ENCODE data around the gene AUTS2. TPM values are rescaled to one million over a fixed set of nuclear protein-coding genes. Genes with fewer than 3 reads are reported as not detected.

AUTS2 gene
- total RNA-seq, 1 experiment from 2014 or later, result 42.1 TPM

GRCh38 chr7:70178787-70179186, 580.5 kb downstream of the AUTS2 start:
- no peaks in the 10 kb centered on the region for H3K4me1 ChIP-seq (ENCODE audit: insufficient read depth, low read length, poor library complexity, severe bottlenecking)
- no peaks in the 10 kb centered on the region for H3K9me3 ChIP-seq (ENCODE audit: low read depth, low read length, poor library complexity, severe bottlenecking)
- no peak overlapping the region for H3K4me3 ChIP-seq (ENCODE audit: low read depth, low read length, poor library complexity, severe bottlenecking)
- H3K36me3 ChIP-seq (ENCODE audit: insufficient read depth, low read length, poor library complexity, severe bottlenecking), result no peaks in the 10 kb centered on the region
- intact Hi-C loops (cut with micrococcal nuclease; ENCODE audit: unreplicated experiment), result no loop called here
- H3K27me3 ChIP-seq (replicated peaks; ENCODE audit: insufficient read depth, low read depth, low read length, poor library complexity), result no peaks in the 10 kb centered on the region
- no TSS peak for BruUV-seq (replicated peaks)
- DNase-seq (ENCODE audit: low spot score), result peak; percentile 44
- no peak for TF ChIP-seq EZH2 (IDR thresholded peaks at IDR 0.05; ENCODE audit: borderline replicate concordance, low read depth, low read length, poor library complexity, severe bottlenecking)
- no peak for TF ChIP-seq CTCF (conservative IDR thresholded peaks at IDR 0.05; ENCODE audit: low read depth, low read length)
- ChIA-PET CTCF (interaction anchor here (0.7 kb wide), 1 partner anchor 315 kb away, joined by 3 read pairs; no protein-coding TSS in a partner anchor), POLR2A (ENCODE audit: low non-redundant PET) (no interaction called here)
- no peak overlapping the region for H3K27ac ChIP-seq (ENCODE audit: low read depth, low read length, poor library complexity, severe bottlenecking)

- no peak overlapping the region for H3K27ac ChIP-seq (ENCODE audit: low read depth, low read length, poor library complexity, severe bottlenecking)
- DNase-seq (ENCODE audit: low spot score), result no peak
- ChIA-PET POLR2A (ENCODE audit: low non-redundant PET) (no interaction called here), CTCF (no interaction called here)
- no peaks in the 10 kb centered on the region for H3K4me1 ChIP-seq (ENCODE audit: insufficient read depth, low read length, poor library complexity, severe bottlenecking)
- TF ChIP-seq CTCF (conservative IDR thresholded peaks at IDR 0.05; ENCODE audit: low read depth, low read length) (no peak), EZH2 (IDR thresholded peaks at IDR 0.05; ENCODE audit: borderline replicate concordance, low read depth, low read length, poor library complexity, severe bottlenecking) (no peak)
- BruUV-seq (replicated peaks), result no TSS peak
- intact Hi-C loops (cut with micrococcal nuclease; ENCODE audit: unreplicated experiment), result no loop called here
- H3K4me3 ChIP-seq (ENCODE audit: low read depth, low read length, poor library complexity, severe bottlenecking), result no peak overlapping the region
- H3K36me3 ChIP-seq (ENCODE audit: insufficient read depth, low read length, poor library complexity, severe bottlenecking), result no peaks in the 10 kb centered on the region
- H3K9me3 ChIP-seq (ENCODE audit: low read depth, low read length, poor library complexity, severe bottlenecking), result no peaks in the 10 kb centered on the region
- H3K27me3 ChIP-seq (replicated peaks; ENCODE audit: insufficient read depth, low read depth, low read length, poor library complexity), result no peaks in the 10 kb centered on the region
Observed at GRCh38 chr7:70182521-70182920, 584.2 kb downstream of the AUTS2 start.

GRCh38 chr7:70183278-70183677, 585.0 kb downstream of the AUTS2 start:
- intact Hi-C loops (cut with micrococcal nuclease; ENCODE audit: unreplicated experiment), result no loop called here
- no peak overlapping the region for H3K27ac ChIP-seq (ENCODE audit: low read depth, low read length, poor library complexity, severe bottlenecking)
- H3K4me3 ChIP-seq (ENCODE audit: low read depth, low read length, poor library complexity, severe bottlenecking), result no peak overlapping the region
- BruUV-seq (replicated peaks), result no TSS peak
- POLR2A ChIA-PET (ENCODE audit: low non-redundant PET), result no interaction called here
- CTCF ChIA-PET, result no interaction called here
- TF ChIP-seq CTCF (conservative IDR thresholded peaks at IDR 0.05; ENCODE audit: low read depth, low read length) (no peak), EZH2 (IDR thresholded peaks at IDR 0.05; ENCODE audit: borderline replicate concordance, low read depth, low read length, poor library complexity, severe bottlenecking) (no peak)
- H3K36me3 ChIP-seq (ENCODE audit: insufficient read depth, low read length, poor library complexity, severe bottlenecking), result no peaks in the 10 kb centered on the region
- no peak for DNase-seq (ENCODE audit: low spot score)
- H3K27me3 ChIP-seq (replicated peaks; ENCODE audit: insufficient read depth, low read depth, low read length, poor library complexity), result no peaks in the 10 kb centered on the region
- no peaks in the 10 kb centered on the region for H3K9me3 ChIP-seq (ENCODE audit: low read depth, low read length, poor library complexity, severe bottlenecking)
- no peaks in the 10 kb centered on the region for H3K4me1 ChIP-seq (ENCODE audit: insufficient read depth, low read length, poor library complexity, severe bottlenecking)

Data from A673 (cell line).